HepG2 (cell line): ENCODE results near the gene SGIP1. TPM values are rescaled to one million over a fixed set of nuclear protein-coding genes. Genes with fewer than 3 reads are reported as not detected.

Experiments used
- ATAC-seq: fragments of 200-7000 bp; cut with Tn5 transposase; 3 replicates; pipeline ENCODE4 v1.9.1; 2020; ENCODE audit warnings: mild to moderate bottlenecking, moderate library complexity
- BruUV-seq: library from RNA; stranded (reverse); fragments of 400-500 nt; replicated peaks from 2 replicates; lab custom pipeline; 2021; lab: Mats Ljungman, UMichigan
- CTCF ChIA-PET: fragments of 300-600 bp; formaldehyde crosslinking; extraction: SDS; loops from one replicate; lab custom pipeline; 2021; ENCODE audit warnings: low total read pairs, inconsistent platforms, low intra/inter-chr PET ratio; lab: Yijun Ruan, JAX
- POLR2A ChIA-PET: fragments of 350-600 bp; sonication (Branson Sonifier 250); formaldehyde crosslinking; loops from one replicate; lab custom pipeline; 2020; ENCODE audit warnings: antibody characterized with exemption, inconsistent platforms; lab: Yijun Ruan, JAX
- DNase-seq: peaks from one replicate; pipeline ENCODE4 v3.0.0-alpha.2; 2015; ENCODE audit warnings: low spot score
- FAIRE-seq: peaks from 3 replicates; lab custom pipeline; 2011; peaks lifted over from hg19 to GRCh38; lab: Jason Lieb, UNC
- H2AFZ ChIP-seq: one replicate; pipeline ENCODE4 v1.6.1; 2011; ENCODE audit warnings: low read length, inconsistent platforms
- H3K27ac ChIP-seq: fragments of 300-600 bp; 3 replicates; pipeline ENCODE4 v1.8.0; 2011; ENCODE audit warnings: mixed run types, mild to moderate bottlenecking, mixed read lengths, low read length, inconsistent platforms; ENCODE audit not compliant: insufficient read depth; ENCODE audit errors: extremely low read length
- H3K27me3 ChIP-seq, 2 experiments: fragments of 200-600 bp in 1 of 2; 2 replicates in 1 of 2; 3 replicates in 1 of 2; pipeline versions ENCODE4 v1.6.0 to v1.8.0; 2011; ENCODE audit warnings: low read length in 2 of 2, mild to moderate bottlenecking in 2 of 2, moderate library complexity in 2 of 2, inconsistent platforms in 1 of 2; ENCODE audit not compliant: insufficient read depth in 2 of 2, control insufficient read depth in 1 of 2
- H3K36me3 ChIP-seq, 2 experiments: fragments of 200-600 bp in 1 of 2; replicated peaks in 1 of 2; 2 replicates in 1 of 2; 3 replicates in 1 of 2; pipeline versions ENCODE4 v1.5.1 to v1.8.0; 2011; ENCODE audit warnings: low read length in 2 of 2, inconsistent platforms in 1 of 2; ENCODE audit not compliant: insufficient read depth in 2 of 2, control insufficient read depth in 1 of 2
- H3K4me1 ChIP-seq: 2 replicates; pipeline ENCODE4 v1.5.1; 2012; ENCODE audit warnings: low read length, inconsistent platforms; ENCODE audit not compliant: insufficient read depth
- H3K4me2 ChIP-seq: 2 replicates; pipeline ENCODE4 v1.6.0; 2011; ENCODE audit warnings: low read depth, low read length, inconsistent platforms
- H3K4me3 ChIP-seq, 3 experiments: fragments of 200-600 bp in 1 of 3; sonication (generic), shearing (Covaris generic) in 1 of 3; replicated peaks in 1 of 3; 2 replicates each; pipeline ENCODE4 v1.5.1; 2011 to 2016; ENCODE audit warnings: low read length in 3 of 3, inconsistent platforms in 2 of 3, low read depth in 2 of 3, mild to moderate bottlenecking in 2 of 3, control low read depth in 1 of 3, mixed read lengths in 1 of 3; ENCODE audit not compliant: insufficient read depth in 1 of 3
- H3K79me2 ChIP-seq: one replicate; pipeline ENCODE4 v1.6.1; 2011; ENCODE audit warnings: low read length, inconsistent platforms; ENCODE audit not compliant: insufficient read depth
- H3K9ac ChIP-seq: 2 replicates; pipeline ENCODE4 v1.6.0; 2011; ENCODE audit warnings: mild to moderate bottlenecking, low read depth, low read length, inconsistent platforms; ENCODE audit not compliant: insufficient read depth
- H3K9me3 ChIP-seq: 2 replicates; pipeline ENCODE4 v1.5.1; 2012; ENCODE audit warnings: mild to moderate bottlenecking, low read length
- H4K20me1 ChIP-seq: 2 replicates; pipeline ENCODE4 v1.6.0; 2011; ENCODE audit warnings: inconsistent platforms, mild to moderate bottlenecking, low read length, moderate library complexity; ENCODE audit not compliant: insufficient read depth
- AKAP8 ChIP-seq: sonication (generic); formaldehyde crosslinking; IDR thresholded peaks from 2 replicates; pipeline ENCODE4 v1.5.1; 2020; ENCODE audit warnings: mild to moderate bottlenecking, missing genetic modification reagents
- FIP1L1 ChIP-seq: fragments of 200-400 bp; formaldehyde crosslinking; IDR thresholded peaks from 2 replicates; pipeline ENCODE4 v1.6.1; 2018; ENCODE audit warnings: low read depth, mild to moderate bottlenecking, low read length, moderate library complexity, borderline replicate concordance; ENCODE audit not compliant: insufficient read depth
- RBFOX2 ChIP-seq: fragments of 200-400 bp; formaldehyde crosslinking; IDR thresholded peaks from 2 replicates; pipeline ENCODE4 v1.6.1; 2017; ENCODE audit warnings: low read depth, mild to moderate bottlenecking, low read length
- SIN3B ChIP-seq: fragments of 150-350 bp; IDR thresholded peaks from 2 replicates; pipeline ENCODE4 v1.6.1; 2014; ENCODE audit warnings: low read length
- SMARCE1 ChIP-seq: fragments of 450-650 bp; IDR thresholded peaks from 2 replicates; pipeline ENCODE4 v1.6.1; 2017; ENCODE audit warnings: borderline replicate concordance
- ZC3H4 ChIP-seq: sonication (generic); formaldehyde crosslinking; IDR thresholded peaks from 2 replicates; pipeline ENCODE4 v1.4.0; 2020; ENCODE audit warnings: missing genetic modification reagents, borderline replicate concordance
- ZNF20 ChIP-seq: sonication (generic); formaldehyde crosslinking; IDR thresholded peaks from 2 replicates; pipeline ENCODE4 v1.4.0; 2020; ENCODE audit warnings: mild to moderate bottlenecking, moderate library complexity, missing genetic modification reagents
- ZNF205 ChIP-seq: IDR thresholded peaks from 2 replicates; pipeline ENCODE4 v1.6.1; 2018; ENCODE audit warnings: missing biosample characterization, missing genetic modification reagents
- ZNF331 ChIP-seq: sonication (generic); formaldehyde crosslinking; IDR thresholded peaks from 2 replicates; pipeline ENCODE4 v1.4.0; 2020; ENCODE audit warnings: missing genetic modification reagents
- ZNF335 ChIP-seq: sonication (generic); formaldehyde crosslinking; IDR thresholded peaks from 2 replicates; pipeline ENCODE4 v1.4.0; 2020; ENCODE audit warnings: missing genetic modification reagents
- WGBS: methylation state at CpG from one replicate; pipeline ENCODE4 v1.1.6; 2017; ENCODE audit warnings: low lambda C conversion rate; 5-methylcytosine and 5-hydroxymethylcytosine counted together
- in situ Hi-C: cut with HindIII; loops from 2 replicates; pipeline ENCODE4 v1.10.0; 2017; ENCODE audit warnings: low pct_unique_long_range_greater_than_20kb; ENCODE audit not compliant: extremely low pct_ligation_motif_present
- intact Hi-C: fragments of 100-400 bp; cut with micrococcal nuclease; formaldehyde crosslinking; loops from one replicate; pipeline ENCODE4 v1.10.0; 2022; ENCODE audit not compliant: unreplicated experiment
- polyA plus RNA-seq, 8 experiments: library from polyadenylated mRNA; depleted of rRNA in 3 of 8; stranded (reverse) in 7 of 8; unstranded in 1 of 8; fragments of >200 nt; fragmentation: Illumina TruSeq in 4 of 8; extraction: Trizol in 4 of 8; gene quantifications; 2 replicates each; pipeline versions ENCODE4 v1.2.1 to v1.2.3, GENCODE V29; 2011 to 2016; ENCODE audit warnings: low read depth in 4 of 8, missing spikeins in 1 of 8, mixed read lengths in 1 of 8; ENCODE audit not compliant: insufficient read depth in 1 of 8
- total RNA-seq, 5 experiments: library from RNA; depleted of rRNA; stranded (reverse); fragments of >200 nt; fragmentation: Illumina TruSeq; extraction: Trizol; gene quantifications; 2 replicates each; pipeline ENCODE4 v1.2.3, GENCODE V29; 2016; ENCODE audit warnings: low read depth in 1 of 5
- TF ChIP-seq, protein P1 (sequence below): sonication (generic); formaldehyde crosslinking; IDR thresholded peaks from 2 replicates; pipeline ENCODE4 v1.8.0; 2022; ENCODE audit warnings: missing genetic modification reagents, mild to moderate bottlenecking, borderline replicate concordance

Gene SGIP1
- total and polyA plus RNA-seq, 2 of the 13 experiments (the other 11 are each of a cell fraction or from before 2014, with no cell fraction given) = not detected

DNA sequence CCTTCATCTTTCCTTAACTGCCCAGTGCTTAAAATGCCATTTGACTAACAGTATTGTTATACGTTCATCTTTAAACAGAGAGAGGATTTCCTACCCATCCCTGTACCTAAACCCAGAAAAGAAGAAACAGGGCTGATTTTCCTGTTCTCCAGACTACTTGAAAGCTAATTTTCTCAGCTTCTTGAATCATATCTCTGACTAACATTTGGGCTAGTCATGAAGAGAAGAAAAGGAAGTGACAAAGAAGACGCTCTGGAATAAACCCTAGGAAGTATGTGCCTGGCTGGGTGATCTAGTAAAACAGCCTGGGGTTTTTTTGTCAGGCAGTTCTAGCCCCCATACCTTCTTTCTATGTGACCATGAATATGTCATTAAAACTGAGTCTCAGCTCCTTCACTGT, 44.8 kb upstream of the SGIP1 start:
- Histone ChIP-seq H3K4me2 (no peak overlapping the region), H3K4me1 (no peaks in the 10 kb centered on the region), H3K27ac (no peak overlapping the region), H4K20me1 (no peaks in the 10 kb centered on the region), H2AFZ (no peak overlapping the region), H3K4me3 (no peak overlapping the region), H3K27me3 (no peaks in the 10 kb centered on the region), H3K9me3 (no peaks in the 10 kb centered on the region), H3K79me2 (no peaks in the 10 kb centered on the region), H3K36me3 (no peaks in the 10 kb centered on the region), H3K9ac (no peak overlapping the region)
- in situ Hi-C loops (no loop called here), intact Hi-C loops (no loop called here)
- TF ChIP-seq ZC3H4 = no peak
- TF ChIP-seq, protein P1, sequence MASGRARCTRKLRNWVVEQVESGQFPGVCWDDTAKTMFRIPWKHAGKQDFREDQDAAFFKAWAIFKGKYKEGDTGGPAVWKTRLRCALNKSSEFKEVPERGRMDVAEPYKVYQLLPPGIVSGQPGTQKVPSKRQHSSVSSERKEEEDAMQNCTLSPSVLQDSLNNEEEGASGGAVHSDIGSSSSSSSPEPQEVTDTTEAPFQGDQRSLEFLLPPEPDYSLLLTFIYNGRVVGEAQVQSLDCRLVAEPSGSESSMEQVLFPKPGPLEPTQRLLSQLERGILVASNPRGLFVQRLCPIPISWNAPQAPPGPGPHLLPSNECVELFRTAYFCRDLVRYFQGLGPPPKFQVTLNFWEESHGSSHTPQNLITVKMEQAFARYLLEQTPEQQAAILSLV = no peak
- 19% methylated on average over 2 of the region's 2 CpGs for WGBS
- ChIA-PET CTCF (no interaction called here), POLR2A (no interaction called here)
- no peak for ATAC-seq
- DNase-seq = no peak
- no TSS peak for BruUV-seq
- no peak for FAIRE-seq

DNA sequence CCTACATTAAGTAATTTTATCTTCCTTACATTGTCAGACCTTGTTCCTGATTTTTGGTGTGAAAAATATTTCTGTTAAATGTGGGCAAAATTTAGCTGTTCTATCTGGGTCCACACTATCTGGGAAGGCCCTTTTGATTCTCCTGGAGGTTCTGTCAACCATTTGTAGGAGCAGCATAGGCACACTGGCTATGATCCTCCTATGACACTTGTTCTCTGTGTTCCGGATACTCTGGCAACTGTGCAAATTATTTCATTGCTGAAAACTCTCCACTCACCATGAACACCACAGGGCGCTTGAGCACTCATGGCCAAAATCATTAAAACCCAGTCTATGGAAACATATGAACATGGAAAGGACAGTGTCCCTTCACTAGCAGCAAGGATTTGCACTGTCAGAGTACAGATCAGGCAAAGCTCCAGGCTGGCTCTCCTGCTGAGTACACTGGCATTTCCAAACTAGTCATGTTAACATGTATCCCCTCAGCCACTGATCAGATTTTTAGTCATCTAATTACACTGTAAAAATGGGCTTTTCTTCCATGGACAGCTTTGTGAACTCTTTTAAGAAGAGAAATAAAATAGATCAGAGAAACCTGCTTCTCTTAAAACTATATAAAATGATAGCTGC, 43.9 kb upstream of the SGIP1 start:
- WGBS = 26% methylated on average over 2 of the region's 2 CpGs
- no peak overlapping the region for H3K9ac ChIP-seq
- DNase-seq = no peak
- in situ Hi-C loops = no loop called here
- no peak for FAIRE-seq
- CTCF ChIA-PET = no interaction called here
- H3K4me3 ChIP-seq = no peak overlapping the region
- ATAC-seq = no peak
- H3K4me1 ChIP-seq = no peaks in the 10 kb centered on the region
- no peaks in the 10 kb centered on the region for H3K27me3 ChIP-seq
- POLR2A ChIA-PET = no interaction called here
- no peak overlapping the region for H2AFZ ChIP-seq
- H3K79me2 ChIP-seq = no peaks in the 10 kb centered on the region
- H3K27ac ChIP-seq = no peak overlapping the region
- BruUV-seq = no TSS peak
- no peaks in the 10 kb centered on the region for H3K36me3 ChIP-seq
- H3K4me2 ChIP-seq = no peak overlapping the region
- H3K9me3 ChIP-seq = no peaks in the 10 kb centered on the region
- intact Hi-C loops = no loop called here
- H4K20me1 ChIP-seq = no peaks in the 10 kb centered on the region
- TF ChIP-seq ZNF331 (CRISPR knock-in tag) = no peak
- no peak for TF ChIP-seq ZNF335 (CRISPR knock-in tag)
- no peak for TF ChIP-seq SMARCE1
- no peak for TF ChIP-seq ZNF205 (CRISPR knock-in tag)
- TF ChIP-seq AKAP8 (CRISPR knock-in tag) = no peak
- TF ChIP-seq ZNF20 = no peak
- TF ChIP-seq FIP1L1 = no peak
- TF ChIP-seq SIN3B = no peak
- TF ChIP-seq RBFOX2 = no peak
